Ramos (cell line): Measurements from ENCODE around the gene HS3ST4.
"Not testable (repeated sequence)": the region's sequence is repeated elsewhere in the genome, so short reads cannot be mapped to it uniquely, and the experiment has no call there.

ENCODE experiments used
- in situ Hi-C: fragments of 300-500 bp; cut with MboI; formaldehyde crosslinking; loops from one replicate; pipeline ENCODE4 v1.14.3; 2022; ENCODE audit warnings: low sequenced_read_pairs; ENCODE audit not compliant: unreplicated experiment

HS3ST4 gene

GRCh38 chr16:25952983-25953382 lies 261.2 kb downstream of the HS3ST4 start:
- in situ Hi-C loops: loop anchor here (10.0 kb wide), 1 partner anchor 58 kb away; no protein-coding TSS in a partner anchor

DNA sequence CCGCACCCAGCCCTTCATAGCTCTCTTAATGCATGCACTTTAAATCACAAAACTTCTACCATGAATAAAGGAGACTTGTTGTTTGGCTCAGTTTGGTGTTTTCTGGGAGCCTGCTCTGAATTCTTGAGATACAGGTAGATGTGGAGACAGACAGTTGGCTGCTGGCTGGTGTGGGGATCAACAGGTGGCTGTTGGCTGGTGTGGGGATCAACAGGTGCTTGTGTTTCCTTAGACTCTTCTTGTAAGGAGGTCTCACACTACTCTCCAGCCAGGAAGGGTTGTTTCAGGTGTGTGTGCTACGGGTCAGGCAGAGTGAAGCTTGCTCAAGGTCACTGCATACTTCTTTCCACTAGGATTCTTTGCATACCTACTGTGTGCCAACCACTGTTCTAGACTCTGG lies 265.9 kb downstream of the HS3ST4 start:
- in situ Hi-C loops: loop anchor here (10.0 kb wide), 1 partner anchor 63 kb away; no protein-coding TSS in a partner anchor

GRCh38 chr16:25959221-25959620 lies 267.5 kb downstream of the HS3ST4 start:
- in situ Hi-C loops: loop anchor here (10.0 kb wide), 1 partner anchor 64 kb away; no protein-coding TSS in a partner anchor

DNA sequence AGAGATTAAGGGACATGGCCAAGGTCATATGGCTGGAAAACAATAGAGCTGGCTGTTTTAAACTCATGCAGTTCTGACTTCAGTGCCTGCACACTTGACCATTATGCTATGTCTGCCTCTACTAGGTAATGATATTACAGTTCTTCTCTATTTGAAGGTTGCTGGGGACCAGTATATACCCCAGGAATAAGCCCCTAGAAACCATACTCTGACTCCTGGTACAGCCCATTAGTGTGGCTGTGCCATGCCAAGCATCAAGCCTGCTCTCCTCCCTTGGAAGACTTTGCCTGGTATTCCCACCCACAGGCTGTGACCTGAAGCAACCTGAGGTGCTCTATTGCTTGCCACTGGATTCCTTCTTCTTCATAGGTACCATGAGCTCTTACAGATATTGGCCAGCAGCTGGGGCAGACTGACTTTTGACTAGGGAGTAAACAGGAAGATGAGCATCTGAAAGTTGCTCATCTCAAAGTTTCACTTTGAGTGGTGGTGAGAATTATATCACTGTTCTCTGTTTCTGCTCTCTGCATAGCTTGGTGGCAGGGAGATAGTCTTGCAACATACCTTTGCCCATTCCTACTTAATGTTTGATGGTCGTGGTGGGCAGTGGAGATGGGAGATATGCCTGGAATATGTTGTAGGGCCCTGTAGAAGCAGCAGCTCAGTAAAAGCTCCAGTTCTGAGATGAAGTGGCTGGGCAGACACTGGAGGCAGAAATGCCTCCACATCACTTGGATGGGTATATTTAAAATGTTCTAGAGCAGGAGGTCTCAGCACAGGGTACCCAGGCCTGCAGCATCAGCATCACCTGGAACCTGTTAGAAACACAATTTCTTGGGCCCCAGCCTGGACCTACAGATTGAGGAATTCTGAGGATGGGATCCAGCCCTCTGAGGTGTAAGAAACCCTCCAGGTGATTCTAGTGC lies 274.7 kb downstream of the HS3ST4 start:
- in situ Hi-C loops: no loop called here

DNA sequence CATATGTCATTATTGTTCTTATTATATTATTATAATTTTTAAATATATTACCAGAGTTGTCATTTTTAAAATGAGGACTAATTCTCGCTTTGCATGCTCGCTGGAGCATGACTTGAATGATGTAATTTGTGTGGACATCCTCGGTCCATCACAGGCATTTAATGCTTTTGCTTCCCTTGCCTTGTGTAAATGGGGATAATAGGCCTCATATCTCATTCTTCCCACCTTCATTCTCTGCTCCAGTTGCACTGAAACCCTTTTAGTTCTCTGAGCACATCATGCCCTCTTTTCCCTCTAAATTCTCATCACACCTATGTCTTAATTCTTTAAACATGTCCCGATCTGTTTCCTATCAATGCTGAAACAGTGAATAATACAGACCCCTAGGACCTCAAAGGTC lies 285.4 kb downstream of the HS3ST4 start:
- in situ Hi-C loops: no loop called here

DNA sequence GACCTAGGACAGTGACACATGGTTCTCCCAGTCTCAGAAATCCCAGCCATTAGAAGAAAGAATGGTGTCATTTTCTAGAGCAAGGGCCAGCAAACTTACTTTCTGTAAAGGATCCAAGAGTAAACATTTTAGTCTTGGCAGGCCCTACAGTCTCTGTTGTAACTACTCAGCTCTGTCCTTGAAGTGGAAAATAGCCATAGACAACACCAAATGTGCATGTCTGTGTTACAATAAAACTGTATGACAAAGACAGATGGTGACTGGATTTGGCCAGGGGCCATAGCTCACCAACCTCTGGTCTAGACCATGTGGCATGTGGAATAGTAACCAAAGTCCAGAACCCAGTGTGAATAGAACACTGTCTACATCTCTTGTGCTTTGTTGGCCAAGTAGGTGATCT lies 286.5 kb downstream of the HS3ST4 start:
- in situ Hi-C loops: no loop called here

DNA sequence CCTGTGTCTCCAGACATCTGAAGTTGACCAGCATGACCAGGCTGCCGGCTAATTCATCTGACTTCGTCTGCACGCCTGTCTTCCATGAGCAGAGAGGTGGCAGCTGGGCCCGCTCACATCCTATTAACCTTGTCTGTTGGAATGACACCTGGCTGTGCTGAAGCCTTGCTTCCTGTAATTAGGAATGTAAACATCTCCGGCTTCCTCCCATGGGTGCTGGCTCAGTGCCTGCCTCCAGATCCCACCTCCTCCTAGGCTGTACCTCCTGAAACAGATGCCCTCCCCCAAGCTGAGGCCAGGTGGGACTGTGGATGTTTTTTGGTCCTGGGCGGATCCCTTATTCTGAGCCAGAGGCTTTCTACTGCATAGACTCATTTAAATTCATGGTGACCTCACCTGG lies 296.3 kb downstream of the HS3ST4 start:
- in situ Hi-C loops: no loop called here

DNA sequence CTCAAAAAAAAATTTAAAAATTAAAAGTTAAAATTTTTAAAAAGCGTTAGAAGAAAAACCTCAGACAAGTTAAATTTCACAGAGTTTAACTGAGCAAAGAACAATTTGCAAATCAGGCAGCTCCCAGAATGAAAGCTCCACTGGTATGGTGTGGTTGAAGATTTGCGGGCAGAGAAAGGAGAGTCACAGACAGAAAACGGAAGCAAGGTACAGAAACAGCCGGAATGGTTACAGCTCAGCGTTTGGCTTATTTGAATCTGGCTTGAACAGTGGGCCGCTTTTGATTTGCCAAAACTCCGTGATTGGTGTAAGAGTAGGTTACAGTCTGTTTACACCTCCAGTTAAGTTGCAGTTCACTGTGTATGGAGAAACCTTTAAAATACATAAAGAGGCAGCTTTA lies 297.1 kb downstream of the HS3ST4 start:
- in situ Hi-C loops: no loop called here

GRCh38 chr16:25996052-25996451 lies 304.3 kb downstream of the HS3ST4 start:
- in situ Hi-C loops: no loop called here

- in situ Hi-C loops: no loop called here
Observed at GRCh38 chr16:26005336-26005735, 313.6 kb downstream of the HS3ST4 start.

DNA sequence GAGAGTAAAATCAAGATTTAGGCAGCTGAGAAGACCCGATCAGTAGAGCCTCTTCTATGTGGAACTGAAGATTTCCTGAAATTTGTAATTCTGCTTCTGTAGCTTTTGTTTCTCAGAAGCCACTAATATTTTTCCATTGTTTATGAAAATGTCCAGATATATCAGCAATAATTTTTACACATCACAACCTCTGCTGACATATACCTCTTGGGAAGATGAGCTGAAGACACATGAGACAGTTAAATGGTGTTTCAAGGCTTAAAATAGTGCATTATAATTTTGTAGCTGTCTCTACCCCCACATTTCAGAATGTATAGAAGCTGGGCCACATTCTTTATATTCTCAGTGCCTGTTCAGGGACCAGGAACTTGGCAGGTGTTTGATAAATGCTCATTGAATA lies 320.6 kb downstream of the HS3ST4 start:
- in situ Hi-C loops: no loop called here

DNA sequence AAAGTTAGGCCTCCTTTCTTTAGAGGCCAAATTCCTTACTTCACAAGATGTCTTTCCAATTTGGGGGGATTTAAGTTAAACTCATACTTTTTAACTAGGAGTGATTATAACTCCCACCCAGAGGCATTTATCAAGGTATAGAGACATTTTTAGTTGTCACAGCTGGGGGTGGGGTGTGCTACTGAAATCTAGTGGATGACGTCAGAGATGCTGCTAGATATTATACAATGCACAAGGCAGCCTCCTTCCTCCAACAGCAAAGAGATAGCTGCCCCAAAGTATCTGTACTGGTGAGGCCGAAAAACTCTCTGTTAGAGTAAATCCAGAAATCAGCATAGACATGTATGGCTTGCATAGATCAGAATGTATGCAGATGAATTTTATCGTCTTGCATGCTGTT lies 324.0 kb downstream of the HS3ST4 start:
- in situ Hi-C loops: no loop called here

DNA sequence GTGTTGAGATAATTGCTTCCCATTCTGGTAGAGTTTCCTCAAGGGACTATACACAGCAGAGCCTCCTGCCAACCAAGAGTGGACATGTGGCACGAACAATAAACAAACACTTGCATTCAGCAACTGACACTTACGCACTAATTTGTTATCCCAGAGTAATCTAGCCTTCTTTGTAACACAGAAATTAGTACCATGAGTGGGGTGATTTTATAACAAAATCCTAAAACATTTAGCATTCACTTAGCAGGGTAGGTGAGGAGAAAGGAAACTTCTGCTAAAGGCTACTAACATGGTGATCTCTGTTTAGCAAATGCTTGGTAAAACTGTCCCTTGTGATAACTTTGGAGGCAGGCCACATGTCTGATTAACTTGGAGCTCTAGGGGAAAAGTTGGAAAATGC lies 325.2 kb downstream of the HS3ST4 start:
- in situ Hi-C loops: no loop called here

- in situ Hi-C loops: no loop called here
Observed at GRCh38 chr16:26019381-26020242, 327.9 kb downstream of the HS3ST4 start.

DNA sequence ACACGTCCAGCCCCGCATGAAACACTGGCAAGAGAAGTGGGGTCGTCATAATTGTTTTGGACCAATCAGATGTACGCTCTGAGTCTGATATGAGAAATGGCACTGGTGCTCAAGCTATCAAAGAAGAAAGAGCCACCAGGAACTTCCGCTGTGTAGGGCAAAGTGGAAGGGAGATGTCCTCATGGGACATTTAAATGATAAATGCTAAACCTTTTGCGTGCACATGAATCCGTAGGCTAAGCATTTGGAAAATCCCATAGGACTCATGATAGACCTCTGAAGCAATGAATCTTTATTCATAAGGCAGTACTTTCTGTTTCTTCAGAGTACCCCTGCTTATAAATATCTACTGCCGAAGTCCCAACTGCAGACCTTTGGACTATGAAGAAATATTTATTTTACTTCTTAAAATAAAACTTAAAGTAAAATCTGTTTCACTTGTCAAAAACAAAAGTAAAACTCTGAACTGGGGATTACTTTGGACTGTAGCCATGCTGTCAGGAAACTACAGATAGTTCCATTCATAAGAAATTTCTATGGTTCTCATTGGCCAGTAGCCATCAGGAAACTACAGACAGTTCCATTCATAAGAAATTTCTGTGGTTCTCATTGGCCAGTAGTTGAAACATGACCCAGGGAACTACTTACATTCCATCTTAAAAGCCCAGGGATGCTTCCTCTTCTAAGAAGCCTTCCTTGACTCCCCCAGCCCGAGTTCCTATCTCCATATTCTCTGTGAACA lies 335.1 kb downstream of the HS3ST4 start:
- in situ Hi-C loops: no loop called here

- in situ Hi-C loops: no loop called here
Observed at GRCh38 chr16:26031286-26031685, 339.5 kb downstream of the HS3ST4 start.

- in situ Hi-C loops: not testable (repeated sequence)
Observed at GRCh38 chr16:26032661-26033060, 340.9 kb downstream of the HS3ST4 start.

GRCh38 chr16:26041952-26042668 lies 350.4 kb downstream of the HS3ST4 start:
- in situ Hi-C loops: no loop called here

GRCh38 chr16:26050472-26050871 lies 358.7 kb downstream of the HS3ST4 start:
- in situ Hi-C loops: no loop called here

GRCh38 chr16:26051063-26051462 lies 359.3 kb downstream of the HS3ST4 start:
- in situ Hi-C loops: no loop called here
